ENCODE data around the gene PRKG1. TPM values are rescaled to one million over a fixed set of nuclear protein-coding genes. Genes with fewer than 3 reads are reported as not detected.

The PRKG1 gene
- total and polyA plus RNA-seq, 2 experiments from 2014 or later = 18.2 to 21.1 TPM

- no peak for TF ChIP-seq ZNF462 (CRISPR knock-in tag; IDR thresholded peaks at IDR 0.05)
Measured at GRCh38 chr10:51141010-51141409, 66.7 kb downstream of the PRKG1 start (continued).

DNA sequence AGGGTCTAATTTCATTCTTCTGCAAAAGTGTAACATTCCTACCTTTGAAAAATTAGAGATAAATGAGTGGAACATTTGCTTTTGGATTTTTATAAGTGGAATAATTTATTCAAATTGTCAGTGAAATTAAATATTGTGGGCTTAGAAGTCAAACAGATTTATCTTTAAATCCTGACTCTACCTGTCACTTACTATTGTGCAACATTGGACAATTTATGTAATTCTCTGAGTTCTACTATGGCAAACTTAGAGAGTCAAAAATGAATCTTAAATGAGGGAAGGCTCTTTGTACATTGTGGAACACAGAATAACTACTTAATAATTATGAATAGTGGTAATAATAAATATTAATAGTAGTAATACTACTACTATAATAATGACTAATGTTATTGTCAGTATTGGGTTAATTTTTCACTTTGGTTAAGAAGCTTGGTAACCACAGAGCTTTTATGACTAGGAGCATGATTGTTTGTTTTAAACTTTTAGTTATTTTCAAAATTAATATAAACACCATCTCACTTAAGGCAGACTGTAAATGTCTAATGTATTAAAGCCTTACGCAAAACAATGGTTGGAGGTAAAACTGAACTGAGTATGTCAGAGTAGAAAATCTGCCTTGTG is 70.0 kb downstream of the PRKG1 start:
- Histone ChIP-seq H3K4me3 (no peak overlapping the region), H3K79me2 (replicated peaks; ENCODE audit: insufficient read depth) (no peaks in the 10 kb centered on the region), H2AFZ (no peak overlapping the region), H3K27me3 (ENCODE audit: insufficient read depth) (no peaks in the 10 kb centered on the region), H3K27ac (ENCODE audit: low read depth) (no peak overlapping the region), H3F3A (replicated peaks; ENCODE audit: low read depth) (no peaks in the 10 kb centered on the region), H3K36me3 (ENCODE audit: insufficient read depth) (no peaks in the 10 kb centered on the region), H3K4me1 (ENCODE audit: insufficient read depth) (peaks cover 9% of the 10 kb centered on the region; the same call in 1 of the 2 replicates), H3K4me2 (no peak overlapping the region), H3K9me2 (ENCODE audit: insufficient read depth) (no peaks in the 10 kb centered on the region), H4K20me1 (replicated peaks; ENCODE audit: insufficient read depth) (no peaks in the 10 kb centered on the region)
- Mint-ChIP-seq H3K27ac (peak overlapping the region; percentile 15; the same call in 1 of the 2 replicates), H3K9me3 (no peaks in the 10 kb centered on the region), H3K36me3 (ENCODE audit: low read depth) (no peaks in the 10 kb centered on the region), H3K4me3 (no peak overlapping the region), H3K27me3 (ENCODE audit: insufficient read depth, low read depth, poor library complexity) (no peaks in the 10 kb centered on the region), H3K4me1 (peaks cover 4% of the 10 kb centered on the region; the same call in 2 of the 3 replicates)
- ATAC-seq (no peak), DNase-seq (ENCODE audit: low spot score) (no peak)
- TF ChIP-seq NANOG (IDR thresholded peaks at IDR 0.05; ENCODE audit: borderline replicate concordance) (no peak), ZNF331 (CRISPR knock-in tag; IDR thresholded peaks at IDR 0.05; ENCODE audit: low read depth) (no peak), POLR2AphosphoS5 (IDR thresholded peaks at IDR 0.05; ENCODE audit: low read depth) (no peak), EZH2phosphoT487 (IDR thresholded peaks at IDR 0.05; ENCODE audit: unreplicated experiment) (no peak), CREB1 (CRISPR knock-in tag; IDR thresholded peaks at IDR 0.05; ENCODE audit: low read depth) (no peak), STAT1 (IDR thresholded peaks at IDR 0.05; ENCODE audit: unreplicated experiment) (no peak), ZNF462 (CRISPR knock-in tag; IDR thresholded peaks at IDR 0.05) (no peak)
- TF ChIP-seq, protein P1, sequence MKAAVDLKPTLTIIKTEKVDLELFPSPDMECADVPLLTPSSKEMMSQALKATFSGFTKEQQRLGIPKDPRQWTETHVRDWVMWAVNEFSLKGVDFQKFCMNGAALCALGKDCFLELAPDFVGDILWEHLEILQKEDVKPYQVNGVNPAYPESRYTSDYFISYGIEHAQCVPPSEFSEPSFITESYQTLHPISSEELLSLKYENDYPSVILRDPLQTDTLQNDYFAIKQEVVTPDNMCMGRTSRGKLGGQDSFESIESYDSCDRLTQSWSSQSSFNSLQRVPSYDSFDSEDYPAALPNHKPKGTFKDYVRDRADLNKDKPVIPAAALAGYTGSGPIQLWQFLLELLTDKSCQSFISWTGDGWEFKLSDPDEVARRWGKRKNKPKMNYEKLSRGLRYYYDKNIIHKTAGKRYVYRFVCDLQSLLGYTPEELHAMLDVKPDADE (IDR thresholded peaks at IDR 0.05) = no peak

Measured in GM23338 (cell line).